ENCODE results near the gene AKAP12. TPM values are rescaled to one million over a fixed set of nuclear protein-coding genes. Genes with fewer than 3 reads are reported as not detected.

Gene AKAP12
- total RNA-seq, 1 donor from 2014 or later: 46.6 TPM

GRCh38 chr6:151375833-151376232 is 136.1 kb downstream of the AKAP12 start:
- Mint-ChIP-seq H3K4me3 (peak overlapping the region; percentile 74), H3K9me3 (no peaks in the 10 kb centered on the region), H3K36me3 (ENCODE audit: low read depth) (peaks cover 6% of the 10 kb centered on the region), H3K27me3 (ENCODE audit: low read depth) (no peaks in the 10 kb centered on the region), H3K4me1 (peaks cover 73% of the 10 kb centered on the region), H3K27ac (ENCODE audit: unreplicated experiment) (peak overlapping the region; percentile 59)
- no peak for TF ChIP-seq CTCF (conservative IDR thresholded peaks at IDR 0.05)
- DNase-seq (ENCODE audit: low read depth, low spot score): no peak

- H3K27me3 Mint-ChIP-seq (ENCODE audit: low read depth): no peaks in the 10 kb centered on the region
- DNase-seq (ENCODE audit: low read depth, low spot score): no peak
- peak overlapping the region; percentile 74 for H3K4me3 Mint-ChIP-seq
- peak; percentile 18 for TF ChIP-seq CTCF (conservative IDR thresholded peaks at IDR 0.05)
- H3K4me1 Mint-ChIP-seq: peaks cover 71% of the 10 kb centered on the region
- H3K36me3 Mint-ChIP-seq (ENCODE audit: low read depth): peaks cover 6% of the 10 kb centered on the region
- peak overlapping the region; percentile 59 for H3K27ac Mint-ChIP-seq (ENCODE audit: unreplicated experiment)
- no peaks in the 10 kb centered on the region for H3K9me3 Mint-ChIP-seq
These were observed 136.7 kb downstream of the AKAP12 start for GRCh38 chr6:151376440-151376839.

- Mint-ChIP-seq H3K36me3 (ENCODE audit: low read depth) (peaks cover under 1% of the 10 kb centered on the region), H3K4me1 (peaks cover 68% of the 10 kb centered on the region), H3K4me3 (peak overlapping the region; percentile 4), H3K27me3 (ENCODE audit: low read depth) (no peaks in the 10 kb centered on the region), H3K27ac (ENCODE audit: unreplicated experiment) (no peak overlapping the region), H3K9me3 (no peaks in the 10 kb centered on the region)
- no peak for DNase-seq (ENCODE audit: low read depth, low spot score)
- TF ChIP-seq CTCF (conservative IDR thresholded peaks at IDR 0.05): no peak
These were observed 137.3 kb downstream of the AKAP12 start for GRCh38 chr6:151377095-151377494.

- no peak for DNase-seq (ENCODE audit: low read depth, low spot score)
- Mint-ChIP-seq H3K9me3 (no peaks in the 10 kb centered on the region), H3K27me3 (ENCODE audit: low read depth) (no peaks in the 10 kb centered on the region), H3K36me3 (ENCODE audit: low read depth) (no peaks in the 10 kb centered on the region), H3K27ac (ENCODE audit: unreplicated experiment) (peak overlapping the region; percentile 15), H3K4me1 (peaks cover 48% of the 10 kb centered on the region), H3K4me3 (no peak overlapping the region)
- no peak for TF ChIP-seq CTCF (conservative IDR thresholded peaks at IDR 0.05)
These were observed 140.4 kb downstream of the AKAP12 start for GRCh38 chr6:151379933-151380847.

- Mint-ChIP-seq H3K36me3 (ENCODE audit: low read depth) (no peaks in the 10 kb centered on the region), H3K9me3 (no peaks in the 10 kb centered on the region), H3K27me3 (ENCODE audit: low read depth) (no peaks in the 10 kb centered on the region), H3K4me3 (no peak overlapping the region), H3K4me1 (peaks cover 43% of the 10 kb centered on the region), H3K27ac (ENCODE audit: unreplicated experiment) (peak overlapping the region; percentile 51)
- TF ChIP-seq CTCF (conservative IDR thresholded peaks at IDR 0.05): no peak
- DNase-seq (ENCODE audit: low read depth, low spot score): no peak
These were observed 141.1 kb downstream of the AKAP12 start for GRCh38 chr6:151380848-151381205.

Data from neural crest cell (in vitro differentiated cells).